ENCODE measurements around the gene SLC19A1. TPM values are rescaled to one million over a fixed set of nuclear protein-coding genes. Genes with fewer than 3 reads are reported as not detected.

The SLC19A1 gene
- total RNA-seq, 1 experiment from 2014 or later: 25.0 TPM

DNA sequence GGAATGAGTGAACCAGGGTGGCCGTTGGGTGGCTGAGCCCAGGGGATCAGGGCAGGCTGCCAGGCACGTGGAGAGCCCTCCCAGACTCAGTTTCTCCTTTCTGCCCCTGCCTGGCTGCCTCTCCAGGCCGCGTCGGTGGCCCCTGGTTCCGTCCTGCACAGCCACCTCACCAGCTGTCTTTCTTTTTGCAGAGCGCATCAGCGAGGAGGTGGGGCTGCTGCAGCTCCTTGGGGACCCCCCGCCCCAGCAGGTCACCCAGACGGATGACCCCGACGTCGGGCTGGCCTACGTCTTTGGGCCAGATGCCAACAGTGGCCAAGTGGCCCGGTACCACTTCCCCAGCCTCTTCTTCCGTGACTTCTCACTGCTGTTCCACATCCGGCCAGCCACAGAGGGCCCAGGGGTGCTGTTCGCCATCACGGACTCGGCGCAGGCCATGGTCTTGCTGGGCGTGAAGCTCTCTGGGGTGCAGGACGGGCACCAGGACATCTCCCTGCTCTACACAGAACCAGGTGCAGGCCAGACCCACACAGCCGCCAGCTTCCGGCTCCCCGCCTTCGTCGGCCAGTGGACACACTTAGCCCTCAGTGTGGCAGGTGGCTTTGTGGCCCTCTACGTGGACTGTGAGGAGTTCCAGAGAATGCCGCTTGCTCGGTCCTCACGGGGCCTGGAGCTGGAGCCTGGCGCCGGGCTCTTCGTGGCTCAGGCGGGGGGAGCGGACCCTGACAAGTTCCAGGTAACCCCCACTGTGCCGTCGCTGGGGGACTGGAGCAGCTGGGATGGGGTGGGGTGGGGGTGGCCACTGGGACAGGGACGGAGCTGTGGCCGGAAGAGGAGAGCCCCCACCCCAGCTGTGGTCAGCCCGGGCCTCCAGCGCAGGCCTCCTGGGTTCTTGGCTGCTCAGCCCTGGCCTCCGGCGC lies 73.9 kb downstream of the SLC19A1 start:
- Histone ChIP-seq H3K4me2 (no peak overlapping the region), H3K27me3 (ENCODE audit: insufficient read depth, low read depth) (no peaks in the 10 kb centered on the region), H4K20me1 (ENCODE audit: insufficient read depth) (no peaks in the 10 kb centered on the region), H3K79me2 (ENCODE audit: low read depth) (no peaks in the 10 kb centered on the region), H3K9me3 (ENCODE audit: insufficient read depth, low read depth) (no peaks in the 10 kb centered on the region), H3K4me3 (no peak overlapping the region), H3K27ac (no peak overlapping the region), H3K4me1 (replicated peaks; ENCODE audit: insufficient read depth) (peaks cover 16% of the 10 kb centered on the region), H3K36me3 (ENCODE audit: low read depth) (no peaks in the 10 kb centered on the region), H3K9me2 (ENCODE audit: insufficient read depth) (no peaks in the 10 kb centered on the region), H2AFZ (no peak overlapping the region), H3F3A (ENCODE audit: insufficient read depth, low read depth) (peaks cover 18% of the 10 kb centered on the region; the same call in 1 of the 2 replicates)
- intact Hi-C loops (cut with micrococcal nuclease; ENCODE audit: unreplicated experiment): no loop called here
- no TSS peak for BruUV-seq (replicated peaks)
- TF ChIP-seq, protein P1, sequence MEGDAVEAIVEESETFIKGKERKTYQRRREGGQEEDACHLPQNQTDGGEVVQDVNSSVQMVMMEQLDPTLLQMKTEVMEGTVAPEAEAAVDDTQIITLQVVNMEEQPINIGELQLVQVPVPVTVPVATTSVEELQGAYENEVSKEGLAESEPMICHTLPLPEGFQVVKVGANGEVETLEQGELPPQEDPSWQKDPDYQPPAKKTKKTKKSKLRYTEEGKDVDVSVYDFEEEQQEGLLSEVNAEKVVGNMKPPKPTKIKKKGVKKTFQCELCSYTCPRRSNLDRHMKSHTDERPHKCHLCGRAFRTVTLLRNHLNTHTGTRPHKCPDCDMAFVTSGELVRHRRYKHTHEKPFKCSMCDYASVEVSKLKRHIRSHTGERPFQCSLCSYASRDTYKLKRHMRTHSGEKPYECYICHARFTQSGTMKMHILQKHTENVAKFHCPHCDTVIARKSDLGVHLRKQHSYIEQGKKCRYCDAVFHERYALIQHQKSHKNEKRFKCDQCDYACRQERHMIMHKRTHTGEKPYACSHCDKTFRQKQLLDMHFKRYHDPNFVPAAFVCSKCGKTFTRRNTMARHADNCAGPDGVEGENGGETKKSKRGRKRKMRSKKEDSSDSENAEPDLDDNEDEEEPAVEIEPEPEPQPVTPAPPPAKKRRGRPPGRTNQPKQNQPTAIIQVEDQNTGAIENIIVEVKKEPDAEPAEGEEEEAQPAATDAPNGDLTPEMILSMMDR (conservative IDR thresholded peaks at IDR 0.05): no peak
- DNase-seq: no peak
- POLR2A ChIA-PET (ENCODE audit: unreplicated experiment): no interaction called here
- CTCF ChIA-PET: no interaction called here

DNA sequence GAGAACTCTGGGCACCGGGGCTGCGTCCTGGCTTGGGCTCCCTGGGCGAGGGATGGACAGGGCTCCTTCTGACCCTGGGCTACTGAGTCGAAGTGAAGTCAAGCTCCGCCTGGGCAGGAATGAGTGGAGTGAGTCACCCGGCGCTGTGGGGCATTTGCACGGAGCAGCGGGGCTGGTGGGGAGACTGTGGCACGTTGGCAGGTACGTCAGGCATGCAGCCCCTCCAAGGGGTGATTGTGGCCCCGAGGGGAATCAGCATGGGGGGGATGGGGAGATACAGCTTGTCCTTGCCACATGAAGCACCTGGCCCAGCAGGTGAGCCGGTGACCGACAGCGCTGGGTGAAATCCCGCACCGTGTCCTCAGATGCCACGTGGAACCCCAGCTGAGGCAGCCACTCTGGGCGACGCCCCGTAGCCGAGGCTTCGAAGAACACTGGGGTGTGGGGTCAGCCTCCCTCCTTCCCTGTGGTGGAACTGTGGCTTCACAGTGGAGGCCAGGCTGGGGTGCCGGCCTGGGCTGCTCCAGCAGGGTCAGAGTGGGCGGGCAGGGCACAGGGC lies 74.9 kb downstream of the SLC19A1 start:
- POLR2A ChIA-PET (ENCODE audit: unreplicated experiment): no interaction called here
- H3K9me3 ChIP-seq (ENCODE audit: insufficient read depth, low read depth): no peaks in the 10 kb centered on the region
- BruUV-seq (replicated peaks): no TSS peak
- H3K79me2 ChIP-seq (ENCODE audit: low read depth): no peaks in the 10 kb centered on the region
- no peak overlapping the region for H3K4me2 ChIP-seq
- CTCF ChIA-PET: no interaction called here
- H3K9me2 ChIP-seq (ENCODE audit: insufficient read depth): no peaks in the 10 kb centered on the region
- no peaks in the 10 kb centered on the region for H3K27me3 ChIP-seq (ENCODE audit: insufficient read depth, low read depth)
- no peaks in the 10 kb centered on the region for H3K36me3 ChIP-seq (ENCODE audit: low read depth)
- no peak for DNase-seq
- no peak overlapping the region for H3K27ac ChIP-seq
- intact Hi-C loops (cut with micrococcal nuclease; ENCODE audit: unreplicated experiment): no loop called here
- H3F3A ChIP-seq (ENCODE audit: insufficient read depth, low read depth): peaks cover 18% of the 10 kb centered on the region; the same call in 1 of the 2 replicates
- no peak overlapping the region for H3K4me3 ChIP-seq
- no peak overlapping the region for H2AFZ ChIP-seq
- TF ChIP-seq, protein P1 (conservative IDR thresholded peaks at IDR 0.05): no peak
- TF ChIP-seq EZH2 (IDR thresholded peaks at IDR 0.05; ENCODE audit: low read depth): no peak
- H4K20me1 ChIP-seq (ENCODE audit: insufficient read depth): no peaks in the 10 kb centered on the region
- peaks cover 16% of the 10 kb centered on the region for H3K4me1 ChIP-seq (replicated peaks; ENCODE audit: insufficient read depth)

DNA sequence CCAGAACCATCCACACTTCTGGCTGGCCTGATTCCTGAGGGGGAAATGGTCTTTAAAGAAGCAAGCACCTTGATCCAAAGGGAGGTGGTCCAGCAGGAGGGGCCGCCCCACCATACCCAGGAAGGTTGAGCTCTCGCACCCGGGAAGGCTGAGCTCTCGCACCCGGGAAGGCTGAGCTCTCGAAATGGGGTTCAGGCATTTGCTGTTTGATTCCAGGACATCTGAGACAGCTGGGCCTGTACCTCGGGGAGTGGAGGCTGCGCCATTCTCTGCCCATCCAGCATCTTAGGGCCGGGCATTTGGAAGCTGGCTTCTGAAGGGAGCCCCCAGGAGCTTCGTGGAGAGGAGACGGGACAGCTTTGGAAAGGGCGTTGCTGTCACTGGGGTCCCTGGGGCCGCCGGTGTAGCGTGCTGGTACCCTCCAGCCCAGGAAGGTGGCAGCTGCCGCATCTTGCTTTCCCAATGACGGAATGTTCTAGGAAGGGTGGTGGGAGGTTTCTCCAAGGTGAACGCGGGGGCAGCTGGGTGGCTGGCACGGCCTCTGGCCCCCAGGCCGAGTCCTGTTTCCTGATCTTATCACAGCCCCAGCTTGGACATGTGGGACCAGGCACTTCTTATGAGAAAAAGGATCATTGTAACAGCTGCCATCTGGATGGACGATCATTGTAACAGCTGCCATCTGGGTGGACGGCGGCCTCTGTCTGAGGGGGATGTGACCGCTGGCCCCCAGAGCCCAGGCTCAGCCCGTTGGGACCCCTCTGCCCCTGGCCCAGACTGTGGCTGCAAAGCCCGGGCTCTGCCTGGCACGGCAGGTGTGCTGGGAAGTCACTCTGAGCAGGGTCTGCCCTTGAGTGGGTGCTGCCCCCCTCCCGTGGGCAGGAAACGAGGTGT lies 75.7 kb downstream of the SLC19A1 start:
- Histone ChIP-seq H3K4me1 (replicated peaks; ENCODE audit: insufficient read depth) (peaks cover 11% of the 10 kb centered on the region), H3K9me2 (ENCODE audit: insufficient read depth) (no peaks in the 10 kb centered on the region), H3F3A (ENCODE audit: insufficient read depth, low read depth) (peaks cover 17% of the 10 kb centered on the region; the same call in 1 of the 2 replicates), H3K27me3 (ENCODE audit: insufficient read depth, low read depth) (no peaks in the 10 kb centered on the region), H4K20me1 (ENCODE audit: insufficient read depth) (no peaks in the 10 kb centered on the region), H3K36me3 (ENCODE audit: low read depth) (no peaks in the 10 kb centered on the region), H3K9me3 (ENCODE audit: insufficient read depth, low read depth) (no peaks in the 10 kb centered on the region), H2AFZ (no peak overlapping the region), H3K79me2 (ENCODE audit: low read depth) (no peaks in the 10 kb centered on the region), H3K4me2 (no peak overlapping the region), H3K27ac (no peak overlapping the region), H3K4me3 (no peak overlapping the region)
- intact Hi-C loops (cut with micrococcal nuclease; ENCODE audit: unreplicated experiment): no loop called here
- POLR2A ChIA-PET (ENCODE audit: unreplicated experiment): no interaction called here
- DNase-seq: no peak
- CTCF ChIA-PET: no interaction called here
- BruUV-seq (replicated peaks): no TSS peak
- TF ChIP-seq EZH2 (IDR thresholded peaks at IDR 0.05; ENCODE audit: low read depth): no peak
- TF ChIP-seq, protein P1 (conservative IDR thresholded peaks at IDR 0.05): no peak

Data from PC-9 (cell line).